Measurements from ENCODE around the gene SUMO1. TPM values are rescaled to one million over a fixed set of nuclear protein-coding genes. Genes with fewer than 3 reads are reported as not detected.

SUMO1 gene
- total and polyA plus RNA-seq, 2 experiments from 2014 or later: 217 to 507 TPM

DNA sequence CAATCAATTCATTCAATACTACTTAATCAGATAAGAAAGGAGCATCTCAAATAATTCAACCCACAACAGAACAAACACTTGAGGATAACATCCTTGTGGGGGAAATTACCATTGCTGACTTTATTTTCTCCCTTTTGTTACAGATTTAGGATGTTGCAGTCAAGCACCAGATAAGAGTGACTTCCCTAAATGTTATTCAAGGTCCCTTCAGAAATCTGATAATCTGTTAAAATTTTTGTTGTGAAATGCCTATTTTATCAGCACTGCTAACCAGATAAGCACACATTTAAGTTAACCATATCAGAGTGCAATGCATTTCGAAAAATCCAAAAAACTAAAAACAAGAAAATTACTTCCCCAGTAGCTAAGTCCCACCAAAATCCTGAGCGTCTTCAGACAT lies 33.5 kb downstream of the SUMO1 start:
- TF ChIP-seq STAT1 (IDR thresholded peaks at IDR 0.05; ENCODE audit: unreplicated experiment): no peak
- TF ChIP-seq EZH2 (IDR thresholded peaks at IDR 0.05; ENCODE audit: low read depth, unreplicated experiment): no peak
- TF ChIP-seq, protein P1, sequence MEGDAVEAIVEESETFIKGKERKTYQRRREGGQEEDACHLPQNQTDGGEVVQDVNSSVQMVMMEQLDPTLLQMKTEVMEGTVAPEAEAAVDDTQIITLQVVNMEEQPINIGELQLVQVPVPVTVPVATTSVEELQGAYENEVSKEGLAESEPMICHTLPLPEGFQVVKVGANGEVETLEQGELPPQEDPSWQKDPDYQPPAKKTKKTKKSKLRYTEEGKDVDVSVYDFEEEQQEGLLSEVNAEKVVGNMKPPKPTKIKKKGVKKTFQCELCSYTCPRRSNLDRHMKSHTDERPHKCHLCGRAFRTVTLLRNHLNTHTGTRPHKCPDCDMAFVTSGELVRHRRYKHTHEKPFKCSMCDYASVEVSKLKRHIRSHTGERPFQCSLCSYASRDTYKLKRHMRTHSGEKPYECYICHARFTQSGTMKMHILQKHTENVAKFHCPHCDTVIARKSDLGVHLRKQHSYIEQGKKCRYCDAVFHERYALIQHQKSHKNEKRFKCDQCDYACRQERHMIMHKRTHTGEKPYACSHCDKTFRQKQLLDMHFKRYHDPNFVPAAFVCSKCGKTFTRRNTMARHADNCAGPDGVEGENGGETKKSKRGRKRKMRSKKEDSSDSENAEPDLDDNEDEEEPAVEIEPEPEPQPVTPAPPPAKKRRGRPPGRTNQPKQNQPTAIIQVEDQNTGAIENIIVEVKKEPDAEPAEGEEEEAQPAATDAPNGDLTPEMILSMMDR (conservative IDR thresholded peaks at IDR 0.05; ENCODE audit: low read depth in 2 of 2): no peak
- TF ChIP-seq, protein P2, sequence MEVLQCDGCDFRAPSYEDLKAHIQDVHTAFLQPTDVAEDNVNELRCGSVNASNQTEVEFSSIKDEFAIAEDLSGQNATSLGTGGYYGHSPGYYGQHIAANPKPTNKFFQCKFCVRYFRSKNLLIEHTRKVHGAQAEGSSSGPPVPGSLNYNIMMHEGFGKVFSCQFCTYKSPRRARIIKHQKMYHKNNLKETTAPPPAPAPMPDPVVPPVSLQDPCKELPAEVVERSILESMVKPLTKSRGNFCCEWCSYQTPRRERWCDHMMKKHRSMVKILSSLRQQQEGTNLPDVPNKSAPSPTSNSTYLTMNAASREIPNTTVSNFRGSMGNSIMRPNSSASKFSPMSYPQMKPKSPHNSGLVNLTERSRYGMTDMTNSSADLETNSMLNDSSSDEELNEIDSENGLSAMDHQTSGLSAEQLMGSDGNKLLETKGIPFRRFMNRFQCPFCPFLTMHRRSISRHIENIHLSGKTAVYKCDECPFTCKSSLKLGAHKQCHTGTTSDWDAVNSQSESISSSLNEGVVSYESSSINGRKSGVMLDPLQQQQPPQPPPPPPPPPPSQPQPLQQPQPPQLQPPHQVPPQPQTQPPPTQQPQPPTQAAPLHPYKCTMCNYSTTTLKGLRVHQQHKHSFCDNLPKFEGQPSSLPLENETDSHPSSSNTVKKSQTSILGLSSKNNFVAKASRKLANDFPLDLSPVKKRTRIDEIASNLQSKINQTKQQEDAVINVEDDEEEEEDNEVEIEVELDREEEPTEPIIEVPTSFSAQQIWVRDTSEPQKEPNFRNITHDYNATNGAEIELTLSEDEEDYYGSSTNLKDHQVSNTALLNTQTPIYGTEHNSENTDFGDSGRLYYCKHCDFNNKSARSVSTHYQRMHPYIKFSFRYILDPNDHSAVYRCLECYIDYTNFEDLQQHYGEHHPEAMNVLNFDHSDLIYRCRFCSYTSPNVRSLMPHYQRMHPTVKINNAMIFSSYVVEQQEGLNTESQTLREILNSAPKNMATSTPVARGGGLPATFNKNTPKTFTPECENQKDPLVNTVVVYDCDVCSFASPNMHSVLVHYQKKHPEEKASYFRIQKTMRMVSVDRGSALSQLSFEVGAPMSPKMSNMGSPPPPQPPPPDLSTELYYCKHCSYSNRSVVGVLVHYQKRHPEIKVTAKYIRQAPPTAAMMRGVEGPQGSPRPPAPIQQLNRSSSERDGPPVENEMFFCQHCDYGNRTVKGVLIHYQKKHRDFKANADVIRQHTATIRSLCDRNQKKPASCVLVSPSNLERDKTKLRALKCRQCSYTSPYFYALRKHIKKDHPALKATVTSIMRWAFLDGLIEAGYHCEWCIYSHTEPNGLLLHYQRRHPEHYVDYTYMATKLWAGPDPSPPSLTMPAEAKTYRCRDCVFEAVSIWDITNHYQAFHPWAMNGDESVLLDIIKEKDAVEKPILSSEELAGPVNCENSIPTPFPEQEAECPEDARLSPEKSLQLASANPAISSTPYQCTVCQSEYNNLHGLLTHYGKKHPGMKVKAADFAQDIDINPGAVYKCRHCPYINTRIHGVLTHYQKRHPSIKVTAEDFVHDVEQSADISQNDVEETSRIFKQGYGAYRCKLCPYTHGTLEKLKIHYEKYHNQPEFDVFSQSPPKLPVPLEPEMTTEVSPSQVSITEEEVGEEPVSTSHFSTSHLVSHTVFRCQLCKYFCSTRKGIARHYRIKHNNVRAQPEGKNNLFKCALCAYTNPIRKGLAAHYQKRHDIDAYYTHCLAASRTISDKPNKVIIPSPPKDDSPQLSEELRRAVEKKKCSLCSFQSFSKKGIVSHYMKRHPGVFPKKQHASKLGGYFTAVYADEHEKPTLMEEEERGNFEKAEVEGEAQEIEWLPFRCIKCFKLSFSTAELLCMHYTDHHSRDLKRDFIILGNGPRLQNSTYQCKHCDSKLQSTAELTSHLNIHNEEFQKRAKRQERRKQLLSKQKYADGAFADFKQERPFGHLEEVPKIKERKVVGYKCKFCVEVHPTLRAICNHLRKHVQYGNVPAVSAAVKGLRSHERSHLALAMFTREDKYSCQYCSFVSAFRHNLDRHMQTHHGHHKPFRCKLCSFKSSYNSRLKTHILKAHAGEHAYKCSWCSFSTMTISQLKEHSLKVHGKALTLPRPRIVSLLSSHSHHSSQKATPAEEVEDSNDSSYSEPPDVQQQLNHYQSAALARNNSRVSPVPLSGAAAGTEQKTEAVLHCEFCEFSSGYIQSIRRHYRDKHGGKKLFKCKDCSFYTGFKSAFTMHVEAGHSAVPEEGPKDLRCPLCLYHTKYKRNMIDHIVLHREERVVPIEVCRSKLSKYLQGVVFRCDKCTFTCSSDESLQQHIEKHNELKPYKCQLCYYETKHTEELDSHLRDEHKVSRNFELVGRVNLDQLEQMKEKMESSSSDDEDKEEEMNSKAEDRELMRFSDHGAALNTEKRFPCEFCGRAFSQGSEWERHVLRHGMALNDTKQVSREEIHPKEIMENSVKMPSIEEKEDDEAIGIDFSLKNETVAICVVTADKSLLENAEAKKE (CRISPR knock-in tag; IDR thresholded peaks at IDR 0.05): no peak
- TF ChIP-seq ZNF114 (CRISPR knock-in tag; IDR thresholded peaks at IDR 0.05): no peak
- TF ChIP-seq, protein P3, sequence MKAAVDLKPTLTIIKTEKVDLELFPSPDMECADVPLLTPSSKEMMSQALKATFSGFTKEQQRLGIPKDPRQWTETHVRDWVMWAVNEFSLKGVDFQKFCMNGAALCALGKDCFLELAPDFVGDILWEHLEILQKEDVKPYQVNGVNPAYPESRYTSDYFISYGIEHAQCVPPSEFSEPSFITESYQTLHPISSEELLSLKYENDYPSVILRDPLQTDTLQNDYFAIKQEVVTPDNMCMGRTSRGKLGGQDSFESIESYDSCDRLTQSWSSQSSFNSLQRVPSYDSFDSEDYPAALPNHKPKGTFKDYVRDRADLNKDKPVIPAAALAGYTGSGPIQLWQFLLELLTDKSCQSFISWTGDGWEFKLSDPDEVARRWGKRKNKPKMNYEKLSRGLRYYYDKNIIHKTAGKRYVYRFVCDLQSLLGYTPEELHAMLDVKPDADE (IDR thresholded peaks at IDR 0.05): no peak
- no peak for TF ChIP-seq EZH2phosphoT487 (IDR thresholded peaks at IDR 0.05; ENCODE audit: unreplicated experiment)
- no peak for TF ChIP-seq JUNB (IDR thresholded peaks at IDR 0.05; ENCODE audit: unreplicated experiment)
- no peak for TF ChIP-seq POLR2AphosphoS5 (IDR thresholded peaks at IDR 0.05; ENCODE audit: low read depth)
- no peak for TF ChIP-seq NANOG (IDR thresholded peaks at IDR 0.05; ENCODE audit: borderline replicate concordance)
- Histone ChIP-seq H4K20me1 (replicated peaks; ENCODE audit: insufficient read depth) (peaks cover 14% of the 10 kb centered on the region; the same call in 1 of the 2 replicates), H3K4me2 (no peak overlapping the region), H3K27me3 (ENCODE audit: insufficient read depth) (no peaks in the 10 kb centered on the region), H3K79me2 (replicated peaks; ENCODE audit: insufficient read depth) (peaks cover 10% of the 10 kb centered on the region; the same call in 1 of the 2 replicates), H3F3A (replicated peaks; ENCODE audit: low read depth) (0 out of 2 replicates have a peak, but pooled peaks cover 12% of the 10 kb centered on the region), H2AFZ (no peak overlapping the region), H3K4me3 (no peak overlapping the region), H3K9me2 (ENCODE audit: insufficient read depth) (no peaks in the 10 kb centered on the region), H3K27ac (ENCODE audit: low read depth) (no peak overlapping the region), H3K36me3 (ENCODE audit: insufficient read depth) (peaks cover 23% of the 10 kb centered on the region; the same call in 1 of the 2 replicates), H3K4me1 (ENCODE audit: insufficient read depth) (no peaks in the 10 kb centered on the region)
- H3K9me3 Mint-ChIP-seq: no peaks in the 10 kb centered on the region
- no peak for ATAC-seq
- no peaks in the 10 kb centered on the region for H3K4me1 Mint-ChIP-seq
- no peak overlapping the region for H3K27ac Mint-ChIP-seq
- DNase-seq (ENCODE audit: low spot score): no peak
- H3K36me3 Mint-ChIP-seq (ENCODE audit: low read depth): peaks cover 33% of the 10 kb centered on the region
- no peak overlapping the region for H3K4me3 Mint-ChIP-seq
- H3K27me3 Mint-ChIP-seq (ENCODE audit: insufficient read depth, low read depth, poor library complexity): peaks cover 6% of the 10 kb centered on the region
